ENCODE measurements around the gene SPEG. TPM values are rescaled to one million over a fixed set of nuclear protein-coding genes. Genes with fewer than 3 reads are reported as not detected.
A peak's percentile ranks its signal among the peaks of the same experiment; 100 is the strongest.

Gene SPEG
- total RNA-seq, 4 donors from 2014 or later = 3.2 to 49.5 (median 10.2) TPM

GRCh38 chr2:219409619-219410018, 25.0 kb upstream of the SPEG start:
- DNase-seq = no peak
- Histone ChIP-seq H3K4me1 (no peaks in the 10 kb centered on the region), H3K27me3 (no peaks in the 10 kb centered on the region), H3K27ac (peak overlapping the region in 2 of 4 donors; percentile 59 to 84), H3K9me3 (no peaks in the 10 kb centered on the region), H3K4me3 (no peak overlapping the region), H3K36me3 (no peaks in the 10 kb centered on the region)
- no peak for TF ChIP-seq POLR2A (IDR thresholded peaks at IDR 0.05)
- no peak for TF ChIP-seq CTCF (IDR thresholded peaks at IDR 0.05)

GRCh38 chr2:219410390-219410789, 24.3 kb upstream of the SPEG start:
- TF ChIP-seq POLR2A (IDR thresholded peaks at IDR 0.05) (no peak), CTCF (IDR thresholded peaks at IDR 0.05) (no peak)
- Histone ChIP-seq H3K27ac (peak overlapping the region in 1 of 4 donors; percentile 84), H3K4me1 (no peaks in the 10 kb centered on the region), H3K36me3 (no peaks in the 10 kb centered on the region), H3K27me3 (no peaks in the 10 kb centered on the region), H3K9me3 (no peaks in the 10 kb centered on the region), H3K4me3 (no peak overlapping the region)
- DNase-seq = no peak

- TF ChIP-seq POLR2A (IDR thresholded peaks at IDR 0.05) = no peak
- no peak for TF ChIP-seq CTCF (IDR thresholded peaks at IDR 0.05)
- Histone ChIP-seq H3K36me3 (no peaks in the 10 kb centered on the region), H3K27me3 (peaks cover 0 to 10% of the 10 kb centered on the region in 2 donors), H3K4me3 (no peak overlapping the region), H3K4me1 (peaks cover 0 to 12% (median 0%) of the 10 kb centered on the region in 4 donors), H3K9me3 (no peaks in the 10 kb centered on the region), H3K27ac (peak overlapping the region in 1 of 4 donors; percentile 90)
- no peak for DNase-seq
Measured at GRCh38 chr2:219414857-219415256, 19.8 kb upstream of the SPEG start.

GRCh38 chr2:219415580-219416234, 18.9 kb upstream of the SPEG start:
- peaks cover 0 to 10% of the 10 kb centered on the region in 2 donors for H3K27me3 ChIP-seq
- no peaks in the 10 kb centered on the region for H3K9me3 ChIP-seq
- TF ChIP-seq CTCF (IDR thresholded peaks at IDR 0.05) (no peak), POLR2A (IDR thresholded peaks at IDR 0.05) (no peak)
- no peak for DNase-seq
- peak overlapping the region in 2 of 4 donors; percentile 39 to 90 for H3K27ac ChIP-seq
- H3K36me3 ChIP-seq = no peaks in the 10 kb centered on the region
- peaks cover 0 to 12% (median 0%) of the 10 kb centered on the region in 4 donors for H3K4me1 ChIP-seq
- H3K4me3 ChIP-seq = no peak overlapping the region

GRCh38 chr2:219416235-219416602, 18.4 kb upstream of the SPEG start:
- Histone ChIP-seq H3K9me3 (no peaks in the 10 kb centered on the region), H3K36me3 (no peaks in the 10 kb centered on the region), H3K4me1 (peaks cover 0 to 12% (median 0%) of the 10 kb centered on the region in 4 donors), H3K27me3 (peaks cover 0 to 10% of the 10 kb centered on the region in 2 donors), H3K27ac (peak overlapping the region in 1 of 4 donors; percentile 90), H3K4me3 (no peak overlapping the region)
- no peak for TF ChIP-seq CTCF (IDR thresholded peaks at IDR 0.05)
- no peak for TF ChIP-seq POLR2A (IDR thresholded peaks at IDR 0.05)
- DNase-seq = no peak

All from Peyer's patch (tissue), 4 donors.